GM12878 (cell line): Measurements from ENCODE around the gene TEPSIN.

Source experiments
- BCL11A ChIP-seq: IDR thresholded peaks from 2 replicates; pipeline ENCODE4 v1.6.1; 2011; ENCODE audit warnings: low read depth, low read length
- CBFB ChIP-seq: IDR thresholded peaks from 2 replicates; pipeline ENCODE4 v1.6.1; 2016; ENCODE audit warnings: antibody characterized with exemption, low read depth
- EZH2 ChIP-seq: IDR thresholded peaks from 2 replicates; pipeline ENCODE4 v1.6.1; 2012; ENCODE audit warnings: low read depth, mild to moderate bottlenecking, control low read depth, inconsistent platforms, low read length, borderline replicate concordance; ENCODE audit not compliant: control insufficient read depth
- MTA3 ChIP-seq: IDR thresholded peaks from 2 replicates; pipeline ENCODE4 v1.6.1; 2012; ENCODE audit warnings: low read length, inconsistent platforms, borderline replicate concordance
- POLR2AphosphoS2 ChIP-seq: IDR thresholded peaks from 2 replicates; pipeline ENCODE4 v1.6.1; 2011; ENCODE audit warnings: low read depth, mild to moderate bottlenecking, low read length, improper control_type of control experiment, moderate library complexity
- RELA ChIP-seq: fragments of 450-650 bp; IDR thresholded peaks from 2 replicates; pipeline ENCODE4 v1.8.0; 2014; ENCODE audit warnings: borderline replicate concordance; ENCODE audit not compliant: partially characterized antibody
- SUPT20H ChIP-seq: IDR thresholded peaks from 2 replicates; pipeline ENCODE4 v1.6.1; 2011; ENCODE audit warnings: low read depth, mild to moderate bottlenecking, low read length, moderate library complexity, borderline replicate concordance; ENCODE audit not compliant: control insufficient read depth
- SUZ12 ChIP-seq: fragments of 200-600 bp; sonication (generic); IDR thresholded peaks from one replicate; pipeline ENCODE4 v1.6.1; 2018; ENCODE audit warnings: antibody characterized with exemption, mild to moderate bottlenecking; ENCODE audit not compliant: unreplicated experiment
- TAF1 ChIP-seq: IDR thresholded peaks from 2 replicates; pipeline ENCODE4 v1.6.1; 2011; ENCODE audit warnings: mild to moderate bottlenecking, low read depth, low read length, borderline replicate concordance
- ZSCAN29 ChIP-seq: fragments of 450-650 bp; IDR thresholded peaks from 2 replicates; pipeline ENCODE4 v1.6.1; 2017; ENCODE audit warnings: mild to moderate bottlenecking, moderate library complexity
- TF ChIP-seq, protein P1 (sequence below): fragments of 450-650 bp; IDR thresholded peaks from 2 replicates; pipeline ENCODE4 v1.6.1; 2017; ENCODE audit warnings: mild to moderate bottlenecking
- TF ChIP-seq, protein P2 (sequence below), 3 experiments: IDR thresholded peaks in 2 of 3; conservative IDR thresholded peaks in 1 of 3; 2 replicates each; pipeline ENCODE4 v1.5.1; 2011; ENCODE audit warnings: low read depth in 3 of 3, low read length in 3 of 3, mild to moderate bottlenecking in 3 of 3, control low read depth in 2 of 3, moderate library complexity in 2 of 3, inconsistent platforms in 1 of 3, mixed read lengths in 1 of 3; ENCODE audit not compliant: control insufficient read depth in 2 of 3, insufficient read depth in 1 of 3; ENCODE audit errors: extremely low read depth in 1 of 3

- TF ChIP-seq, protein P1, sequence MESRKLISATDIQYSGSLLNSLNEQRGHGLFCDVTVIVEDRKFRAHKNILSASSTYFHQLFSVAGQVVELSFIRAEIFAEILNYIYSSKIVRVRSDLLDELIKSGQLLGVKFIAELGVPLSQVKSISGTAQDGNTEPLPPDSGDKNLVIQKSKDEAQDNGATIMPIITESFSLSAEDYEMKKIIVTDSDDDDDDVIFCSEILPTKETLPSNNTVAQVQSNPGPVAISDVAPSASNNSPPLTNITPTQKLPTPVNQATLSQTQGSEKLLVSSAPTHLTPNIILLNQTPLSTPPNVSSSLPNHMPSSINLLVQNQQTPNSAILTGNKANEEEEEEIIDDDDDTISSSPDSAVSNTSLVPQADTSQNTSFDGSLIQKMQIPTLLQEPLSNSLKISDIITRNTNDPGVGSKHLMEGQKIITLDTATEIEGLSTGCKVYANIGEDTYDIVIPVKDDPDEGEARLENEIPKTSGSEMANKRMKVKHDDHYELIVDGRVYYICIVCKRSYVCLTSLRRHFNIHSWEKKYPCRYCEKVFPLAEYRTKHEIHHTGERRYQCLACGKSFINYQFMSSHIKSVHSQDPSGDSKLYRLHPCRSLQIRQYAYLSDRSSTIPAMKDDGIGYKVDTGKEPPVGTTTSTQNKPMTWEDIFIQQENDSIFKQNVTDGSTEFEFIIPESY, result no peak
- TF ChIP-seq, protein P2, sequence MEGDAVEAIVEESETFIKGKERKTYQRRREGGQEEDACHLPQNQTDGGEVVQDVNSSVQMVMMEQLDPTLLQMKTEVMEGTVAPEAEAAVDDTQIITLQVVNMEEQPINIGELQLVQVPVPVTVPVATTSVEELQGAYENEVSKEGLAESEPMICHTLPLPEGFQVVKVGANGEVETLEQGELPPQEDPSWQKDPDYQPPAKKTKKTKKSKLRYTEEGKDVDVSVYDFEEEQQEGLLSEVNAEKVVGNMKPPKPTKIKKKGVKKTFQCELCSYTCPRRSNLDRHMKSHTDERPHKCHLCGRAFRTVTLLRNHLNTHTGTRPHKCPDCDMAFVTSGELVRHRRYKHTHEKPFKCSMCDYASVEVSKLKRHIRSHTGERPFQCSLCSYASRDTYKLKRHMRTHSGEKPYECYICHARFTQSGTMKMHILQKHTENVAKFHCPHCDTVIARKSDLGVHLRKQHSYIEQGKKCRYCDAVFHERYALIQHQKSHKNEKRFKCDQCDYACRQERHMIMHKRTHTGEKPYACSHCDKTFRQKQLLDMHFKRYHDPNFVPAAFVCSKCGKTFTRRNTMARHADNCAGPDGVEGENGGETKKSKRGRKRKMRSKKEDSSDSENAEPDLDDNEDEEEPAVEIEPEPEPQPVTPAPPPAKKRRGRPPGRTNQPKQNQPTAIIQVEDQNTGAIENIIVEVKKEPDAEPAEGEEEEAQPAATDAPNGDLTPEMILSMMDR (IDR thresholded peaks at IDR 0.05 in 2 of 3, conservative IDR thresholded peaks at IDR 0.05 in 1 of 3; ENCODE audit: control insufficient read depth in 2 of 3, extremely low read depth in 1 of 3, insufficient read depth in 1 of 3, low read depth in 3 of 3, low read length in 3 of 3), result no peak
- TF ChIP-seq MTA3 (no peak), POLR2AphosphoS2 (no peak), SUZ12 (no peak), SUPT20H (no peak), TAF1 (no peak), ZSCAN29 (no peak), EZH2 (no peak), CBFB (no peak), RELA (no peak), BCL11A (no peak)
Measured at GRCh38 chr17:81282876-81283275, 44.0 kb upstream of the TEPSIN start.
